HG03565 (cell line): Measurements from ENCODE around the gene SWAP70.
"Not testable (repeated sequence)": the region's sequence is repeated elsewhere in the genome, so short reads cannot be mapped to it uniquely, and the experiment has no call there.

Experiments used
- ATAC-seq: cut with Tn5 transposase; IDR thresholded peaks from one replicate; pipeline ENCODE4 v1.9.1; 2021; ENCODE audit warnings: mild to moderate bottlenecking, moderate library complexity; ENCODE audit not compliant: unreplicated experiment

Gene SWAP70

DNA sequence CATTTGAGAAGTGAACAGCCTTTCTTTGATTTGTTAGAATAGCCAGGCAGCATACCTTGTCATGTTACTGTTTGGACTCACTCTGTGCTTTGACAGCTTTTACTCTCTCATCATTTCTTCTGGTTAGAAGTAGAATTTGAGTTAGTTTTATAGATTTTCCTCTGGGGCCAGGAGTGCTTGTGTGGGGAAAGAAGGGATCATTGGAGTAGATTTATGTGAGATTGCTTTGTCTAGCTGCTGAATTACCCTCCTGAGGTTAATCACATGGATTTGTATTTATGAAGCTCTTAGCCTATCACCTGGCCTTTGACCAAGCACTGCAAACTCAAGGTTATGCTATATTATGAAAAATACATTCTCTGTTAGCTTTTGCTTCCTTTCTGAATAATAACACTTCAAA, 54.3 kb downstream of the SWAP70 start:
- ATAC-seq: no peak

DNA sequence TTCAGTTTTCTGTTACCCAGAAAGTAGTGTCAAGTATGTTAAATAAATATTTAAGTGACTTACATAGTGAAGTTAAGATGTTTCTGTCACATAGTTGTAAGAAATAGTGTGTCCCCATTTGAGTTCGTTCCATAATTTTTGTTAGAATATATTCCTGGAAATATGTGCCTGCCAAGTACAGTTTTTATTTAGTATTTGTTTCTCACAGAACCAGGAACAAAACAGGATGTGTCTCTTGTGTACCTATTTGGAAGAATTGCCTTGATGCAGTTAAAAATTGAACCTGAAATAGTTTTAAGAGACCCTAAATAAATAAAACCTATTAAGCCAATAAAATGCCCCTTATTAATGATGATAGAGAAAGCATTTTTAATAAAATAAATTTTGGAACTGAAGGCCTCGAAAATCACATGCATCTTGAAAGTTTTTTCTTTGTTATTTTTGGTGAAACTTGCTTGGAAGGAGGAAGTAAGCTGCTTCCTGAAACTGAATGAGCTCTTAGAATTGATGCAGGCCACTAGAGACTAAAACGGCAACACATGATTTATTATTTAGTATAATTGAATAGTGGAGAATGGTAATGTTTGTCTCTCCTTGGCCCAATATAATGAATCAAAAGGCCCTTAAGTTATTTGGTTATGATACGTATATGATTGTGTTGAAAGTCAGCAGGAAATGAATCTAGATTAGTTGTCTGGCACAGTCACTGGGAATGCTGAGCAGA, 55.9 kb downstream of the SWAP70 start:
- no peak for ATAC-seq

- no peak for ATAC-seq
Measured at GRCh38 chr11:9720290-9720630, 56.4 kb downstream of the SWAP70 start.

GRCh38 chr11:9722023-9722422, 58.1 kb downstream of the SWAP70 start:
- no peak for ATAC-seq

- no peak for ATAC-seq
Measured at GRCh38 chr11:9722893-9723292, 59.0 kb downstream of the SWAP70 start.

GRCh38 chr11:9726321-9727022, 62.6 kb downstream of the SWAP70 start:
- peak; percentile 63 for ATAC-seq

GRCh38 chr11:9728058-9728457, 64.2 kb downstream of the SWAP70 start:
- no peak for ATAC-seq

- ATAC-seq: no peak
Measured at GRCh38 chr11:9731256-9731655, 67.4 kb downstream of the SWAP70 start.

GRCh38 chr11:9732453-9732852, 68.6 kb downstream of the SWAP70 start:
- no peak for ATAC-seq

- ATAC-seq: no peak
Measured at GRCh38 chr11:9733212-9733611, 69.3 kb downstream of the SWAP70 start.

GRCh38 chr11:9735236-9735635, 71.4 kb downstream of the SWAP70 start:
- no peak for ATAC-seq

DNA sequence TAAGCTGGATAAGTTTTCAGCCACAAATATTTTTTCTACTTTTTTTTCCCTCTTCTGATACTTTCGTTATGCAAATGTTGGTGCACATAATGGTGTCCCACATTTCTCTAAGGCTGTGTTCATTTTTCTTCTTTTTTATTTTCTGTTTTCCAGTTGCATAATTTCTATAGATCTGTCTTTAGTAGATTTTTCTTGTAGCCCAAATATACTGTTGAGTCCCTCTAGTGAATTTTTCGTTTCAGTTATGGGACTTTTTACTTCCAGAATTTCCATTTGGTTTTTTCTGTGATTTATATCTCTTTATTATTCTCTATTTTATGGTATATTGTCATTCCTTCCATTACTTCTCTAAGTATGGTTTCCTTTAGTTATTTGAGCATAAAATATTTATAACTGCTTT, 72.0 kb downstream of the SWAP70 start:
- ATAC-seq: no peak

DNA sequence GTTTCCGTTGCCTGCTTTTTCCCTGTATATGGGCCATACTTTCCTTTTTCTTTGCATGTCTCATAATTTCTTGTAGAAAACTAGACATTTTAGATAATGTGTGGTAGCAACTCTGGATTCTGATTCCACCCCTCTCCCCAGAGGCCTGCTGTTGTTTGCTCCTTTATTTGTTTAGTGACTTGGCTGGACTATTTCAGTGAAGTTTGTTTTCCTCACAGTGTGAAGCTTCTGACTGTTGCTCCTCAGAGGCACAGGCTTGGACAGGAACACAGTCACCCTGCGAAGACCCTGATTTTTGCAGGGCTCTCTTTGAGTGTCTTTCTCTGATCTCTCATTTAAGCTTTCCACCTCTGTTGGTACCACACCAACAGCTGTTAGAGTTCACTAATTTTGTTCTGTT, 72.5 kb downstream of the SWAP70 start:
- ATAC-seq: no peak

GRCh38 chr11:9738116-9738515, 74.2 kb downstream of the SWAP70 start:
- no peak for ATAC-seq

GRCh38 chr11:9738707-9739106, 74.8 kb downstream of the SWAP70 start:
- no peak for ATAC-seq

DNA sequence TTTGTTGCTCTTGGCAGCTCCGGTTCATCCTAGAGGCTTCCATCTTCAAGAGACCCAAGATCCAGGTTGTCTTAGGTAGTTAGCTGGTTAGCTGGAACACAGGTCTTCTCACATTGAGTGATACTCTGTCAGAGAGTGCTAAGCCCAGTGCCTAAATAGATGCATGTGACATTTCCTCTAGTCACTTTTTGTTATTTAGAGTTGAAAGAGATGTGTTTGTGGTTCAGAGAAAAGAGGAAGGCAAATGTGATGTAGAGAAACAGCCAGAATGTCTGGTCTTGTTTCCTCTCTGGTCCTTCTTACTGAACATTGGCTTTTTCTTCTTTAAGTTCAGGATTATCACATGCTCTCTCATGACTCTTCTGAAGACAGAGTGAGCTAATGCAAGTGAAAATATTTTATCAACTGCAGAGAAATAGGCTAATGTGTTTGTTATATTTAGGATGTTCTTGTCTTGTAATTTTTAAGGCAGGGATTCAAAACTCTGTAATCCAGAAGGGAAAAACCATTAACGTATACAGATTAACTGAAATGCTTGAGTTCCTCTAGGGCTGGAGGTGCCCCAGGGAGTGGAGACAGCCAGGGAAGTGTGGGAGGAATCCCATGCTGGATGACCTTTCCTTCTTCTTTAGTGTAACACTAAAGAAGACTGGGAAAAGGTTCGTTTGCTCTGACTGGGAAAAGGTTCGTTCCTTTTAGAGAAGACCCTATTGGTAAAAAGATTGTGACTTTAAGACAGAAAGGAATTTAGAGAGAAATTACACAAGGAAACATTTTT, 75.4 kb downstream of the SWAP70 start:
- ATAC-seq: peak; percentile 65

- ATAC-seq: no peak
Measured at GRCh38 chr11:9740202-9740883, 76.5 kb downstream of the SWAP70 start.

DNA sequence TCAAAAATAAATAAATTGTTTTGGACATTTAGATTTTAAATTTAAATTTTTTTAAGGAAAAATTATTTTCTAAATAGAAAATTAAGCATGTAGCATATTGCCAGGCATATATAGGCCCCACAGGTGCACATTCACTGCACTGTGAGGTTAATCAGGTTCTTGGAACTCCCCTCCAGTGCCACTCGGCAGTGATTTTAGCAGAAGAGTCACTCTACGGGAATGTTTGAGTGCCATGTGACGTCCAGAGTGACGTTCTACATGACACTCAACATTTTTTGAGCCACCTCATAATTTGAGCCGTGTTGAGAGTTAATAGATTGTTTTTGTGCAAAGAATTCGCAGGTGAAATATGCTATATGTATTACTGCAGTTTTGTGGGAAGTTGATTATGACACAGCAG, 77.4 kb downstream of the SWAP70 start:
- ATAC-seq: no peak

- not testable (repeated sequence) for ATAC-seq
Measured at GRCh38 chr11:9743512-9743911, 79.6 kb downstream of the SWAP70 start.

DNA sequence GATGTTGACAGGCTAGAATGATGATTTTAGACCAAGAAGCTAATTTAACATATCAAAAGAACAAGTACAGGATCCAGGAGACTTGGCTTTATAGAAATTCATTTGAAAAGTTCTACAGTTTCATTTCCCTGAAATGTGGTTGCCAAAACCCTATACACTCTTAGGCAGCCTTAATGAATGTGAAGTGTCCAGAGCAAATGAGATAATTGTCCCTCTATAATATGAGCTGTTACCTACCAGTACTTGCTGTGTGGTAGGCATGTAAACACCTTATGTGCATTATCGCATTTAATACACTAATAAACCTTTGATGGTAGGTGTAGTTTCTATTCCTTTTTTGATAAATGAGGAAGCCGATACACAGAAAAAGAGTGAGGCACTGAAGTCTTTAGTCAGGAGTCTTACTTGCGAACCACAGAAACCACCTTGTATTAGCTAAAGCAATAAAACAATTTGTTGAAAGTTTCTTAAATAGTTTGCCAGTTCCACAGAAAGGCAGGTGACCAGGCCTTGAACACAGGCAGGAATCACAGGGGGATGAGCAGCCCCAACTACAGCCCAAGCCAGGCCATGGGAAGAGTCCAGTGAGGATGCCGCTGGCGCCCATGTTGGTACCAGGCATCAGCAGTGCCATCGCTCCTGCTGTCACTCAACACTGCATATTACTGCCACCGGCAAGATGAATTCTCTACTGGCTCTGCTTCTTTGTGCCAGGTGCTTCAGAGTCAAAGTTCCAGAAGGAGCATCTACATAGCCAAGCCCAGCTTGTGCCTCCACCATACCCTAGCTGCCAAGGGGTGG, 81.7 kb downstream of the SWAP70 start:
- ATAC-seq: no peak

DNA sequence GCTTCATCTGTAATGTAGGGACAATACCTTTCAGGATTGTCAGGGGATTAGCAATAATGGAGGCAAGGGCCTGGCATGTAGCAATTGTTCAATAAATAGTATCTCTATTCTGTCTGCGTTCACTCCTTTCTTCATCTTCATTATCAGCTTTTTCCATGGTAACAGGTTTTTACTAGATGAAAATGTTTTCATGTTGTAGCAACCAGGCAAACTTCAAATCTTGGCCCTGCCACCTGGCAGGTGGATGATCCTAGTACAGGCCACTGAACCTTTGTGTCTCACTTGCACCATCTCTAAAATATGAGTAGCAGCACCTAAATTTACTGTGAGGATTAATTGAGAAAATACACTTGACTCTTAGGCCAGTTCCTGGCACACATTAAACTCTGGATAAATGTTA, 83.4 kb downstream of the SWAP70 start:
- ATAC-seq: no peak
